IMR-90 (cell line): Measurements from ENCODE around the gene AKT2. TPM values are rescaled to one million over a fixed set of nuclear protein-coding genes. Genes with fewer than 3 reads are reported as not detected.
A peak's percentile ranks its signal among the peaks of the same experiment; 100 is the strongest.

ENCODE experiments used
- ATAC-seq: fragments of 200-7000 bp; cut with Tn5 transposase; 2 replicates; pipeline ENCODE4 v1.9.1; 2020; ENCODE audit warnings: low read depth, mild to moderate bottlenecking, moderate library complexity
- BruUV-seq: library from RNA; stranded (reverse); fragments of 400-500 nt; replicated peaks from 2 replicates; lab custom pipeline; 2021; lab: Mats Ljungman, UMichigan
- CTCF ChIA-PET: fragments of 300-600 bp; formaldehyde crosslinking; extraction: SDS; loops from one replicate; lab custom pipeline; 2021; ENCODE audit warnings: antibody characterized with exemption; lab: Yijun Ruan, JAX
- POLR2A ChIA-PET: fragments of 300-600 bp; sonication (Branson Sonifier 250); formaldehyde crosslinking; loops from one replicate; lab custom pipeline; 2022; ENCODE audit warnings: antibody characterized with exemption; ENCODE audit not compliant: unreplicated experiment; lab: Charles Lee
- DNase-seq: peaks from one replicate; pipeline ENCODE4 v3.0.0; 2013
- H2AFZ ChIP-seq: replicated peaks from 2 replicates; pipeline ENCODE3; 2013; ENCODE audit warnings: low read length, mild to moderate bottlenecking; ENCODE audit not compliant: poor library complexity
- H2AK5ac ChIP-seq: 2 replicates; pipeline ENCODE4 v1.6.1; 2013; ENCODE audit warnings: low read depth, low read length, inconsistent platforms
- H2AK9ac ChIP-seq: replicated peaks from 2 replicates; pipeline ENCODE3; 2013; ENCODE audit warnings: mild to moderate bottlenecking, low read depth, low read length, moderate library complexity; ENCODE audit not compliant: poor library complexity
- H2BK120ac ChIP-seq: 2 replicates; pipeline ENCODE4 v1.6.1; 2013; ENCODE audit warnings: low read depth, low read length, inconsistent platforms
- H2BK15ac ChIP-seq: 3 replicates; pipeline ENCODE4 v1.6.1; 2013; ENCODE audit warnings: low read depth, low read length, inconsistent platforms
- H2BK20ac ChIP-seq: 2 replicates; pipeline ENCODE4 v1.6.1; 2013; ENCODE audit warnings: low read depth, mild to moderate bottlenecking, inconsistent platforms, low read length, moderate library complexity
- H2BK5ac ChIP-seq: 2 replicates; pipeline ENCODE4 v1.6.1; 2013; ENCODE audit warnings: mild to moderate bottlenecking, low read depth, low read length, inconsistent platforms; ENCODE audit not compliant: poor library complexity, severe bottlenecking
- H3K14ac ChIP-seq: replicated peaks from 2 replicates; pipeline ENCODE4 v1.6.1; 2013; ENCODE audit warnings: low read depth, low read length, inconsistent platforms
- H3K18ac ChIP-seq: 2 replicates; pipeline ENCODE4 v1.6.1; 2013; ENCODE audit warnings: low read depth, low read length, control low read depth
- H3K23ac ChIP-seq: 2 replicates; pipeline ENCODE4 v1.6.1; 2013; ENCODE audit warnings: low read depth, low read length, inconsistent platforms
- H3K27ac ChIP-seq: 2 replicates; pipeline ENCODE4 v1.5.1; 2013; ENCODE audit warnings: mild to moderate bottlenecking, control low read depth, low read length; ENCODE audit not compliant: insufficient read depth
- H3K27me3 ChIP-seq: 2 replicates; pipeline ENCODE4 v1.6.1; 2013; ENCODE audit warnings: low read length; ENCODE audit not compliant: control insufficient read depth, insufficient read depth
- H3K36me3 ChIP-seq: 2 replicates; pipeline ENCODE4 v1.6.1; 2013; ENCODE audit warnings: low read length, mixed read lengths; ENCODE audit not compliant: control insufficient read depth, insufficient read depth
- H3K4ac ChIP-seq: 2 replicates; pipeline ENCODE4 v1.6.1; 2013; ENCODE audit warnings: low read depth, low read length, inconsistent platforms
- H3K4me1 ChIP-seq: 2 replicates; pipeline ENCODE4 v1.6.1; 2013; ENCODE audit warnings: low read length, mixed read lengths; ENCODE audit not compliant: control insufficient read depth, insufficient read depth
- H3K4me2 ChIP-seq: 2 replicates; pipeline ENCODE4 v1.6.1; 2013; ENCODE audit warnings: low read depth, mild to moderate bottlenecking, control low read depth, low read length, moderate library complexity
- H3K4me3 ChIP-seq: 2 replicates; pipeline ENCODE4 v1.5.1; 2013; ENCODE audit warnings: low read depth, mild to moderate bottlenecking, control low read depth, low read length, moderate library complexity; ENCODE audit not compliant: insufficient read depth
- H3K56ac ChIP-seq: 2 replicates; pipeline ENCODE4 v1.6.1; 2013; ENCODE audit warnings: low read length, inconsistent platforms; ENCODE audit not compliant: insufficient read depth; ENCODE audit errors: extremely low read depth
- H3K79me1 ChIP-seq, 2 experiments: 2 replicates each; pipeline ENCODE4 v1.6.1; 2013; ENCODE audit warnings: low read length in 2 of 2, inconsistent platforms in 1 of 2, low read depth in 1 of 2
- H3K9ac ChIP-seq: 2 replicates; pipeline ENCODE4 v1.6.1; 2013; ENCODE audit warnings: low read depth, low read length, control low read depth
- H3K9me1 ChIP-seq: 2 replicates; pipeline ENCODE4 v1.6.1; 2013; ENCODE audit warnings: low read length, inconsistent platforms; ENCODE audit not compliant: insufficient read depth
- H3K9me3 ChIP-seq: 2 replicates; pipeline ENCODE4 v1.6.1; 2013; ENCODE audit warnings: low read length; ENCODE audit not compliant: control insufficient read depth, insufficient read depth
- H4K20me1 ChIP-seq: 2 replicates; pipeline ENCODE4 v1.6.1; 2013; ENCODE audit warnings: low read length, inconsistent platforms; ENCODE audit not compliant: insufficient read depth
- H4K5ac ChIP-seq: 2 replicates; pipeline ENCODE4 v1.6.1; 2013; ENCODE audit warnings: mild to moderate bottlenecking, low read depth, low read length, control low read depth
- H4K8ac ChIP-seq, 2 experiments: 2 replicates each; pipeline ENCODE4 v1.6.1; 2013; ENCODE audit warnings: low read depth in 2 of 2, low read length in 2 of 2, control low read depth in 1 of 2, inconsistent platforms in 1 of 2
- H4K91ac ChIP-seq: 2 replicates; pipeline ENCODE4 v1.6.1; 2013; ENCODE audit warnings: low read depth, low read length, inconsistent platforms; ENCODE audit not compliant: insufficient read depth
- POLR2A ChIP-seq: IDR thresholded peaks from 2 replicates; pipeline ENCODE4 v1.6.1; 2012; ENCODE audit warnings: mild to moderate bottlenecking, low read depth, low read length
- RFX5 ChIP-seq: IDR thresholded peaks from 2 replicates; pipeline ENCODE4 v1.8.0; 2012; ENCODE audit warnings: low read depth, mild to moderate bottlenecking, low read length, moderate library complexity
- WGBS, 2 experiments: methylation state at CpG; one replicate each; pipeline versions ENCODE4 v1.1.5 to v1.1.7; 2013; ENCODE audit warnings: missing lambda C conversion rate in 2 of 2; ENCODE audit not compliant: insufficient read length in 1 of 2; ENCODE audit errors: extremely low coverage in 2 of 2; 5-methylcytosine and 5-hydroxymethylcytosine counted together
- dilution Hi-C: fragments of 300-500 bp; cut with HindIII; formaldehyde crosslinking; loops from one replicate; pipeline ENCODE4 v1.14.3; 2018; ENCODE audit warnings: low sequenced_read_pairs; ENCODE audit not compliant: unreplicated experiment
- in situ Hi-C: fragments of 300-500 bp; cut with MboI; formaldehyde crosslinking; loops from 3 replicates; pipeline ENCODE4 v1.14.3; 2019; ENCODE audit warnings: low sequenced_read_pairs, inconsistent platforms, mixed read lengths
- intact Hi-C: fragments of 100-400 bp; cut with micrococcal nuclease; formaldehyde crosslinking; loops from 2 replicates; pipeline ENCODE4 v1.10.0; 2022
- polyA plus RNA-seq, 3 experiments: library from polyadenylated mRNA; depleted of rRNA; stranded (reverse); fragments of >200 nt; gene quantifications; 2 replicates each; pipeline ENCODE4 v1.2.3, GENCODE V29; 2012; ENCODE audit warnings: low replicate concordance in 1 of 3
- total RNA-seq: library from RNA; depleted of rRNA; stranded (reverse); fragments of >200 nt; gene quantifications from 2 replicates; pipeline ENCODE4 v1.2.3, GENCODE V29; 2012
- TF ChIP-seq, protein P1 (sequence below): conservative IDR thresholded peaks from 2 replicates; pipeline ENCODE4 v1.5.1; 2012; ENCODE audit warnings: mild to moderate bottlenecking, low read depth, low read length, improper control_type of control experiment

The AKT2 gene
- total and polyA plus RNA-seq, 2 of the 4 experiments (the other 2 are of a cell fraction): 61.5 to 104 TPM

DNA sequence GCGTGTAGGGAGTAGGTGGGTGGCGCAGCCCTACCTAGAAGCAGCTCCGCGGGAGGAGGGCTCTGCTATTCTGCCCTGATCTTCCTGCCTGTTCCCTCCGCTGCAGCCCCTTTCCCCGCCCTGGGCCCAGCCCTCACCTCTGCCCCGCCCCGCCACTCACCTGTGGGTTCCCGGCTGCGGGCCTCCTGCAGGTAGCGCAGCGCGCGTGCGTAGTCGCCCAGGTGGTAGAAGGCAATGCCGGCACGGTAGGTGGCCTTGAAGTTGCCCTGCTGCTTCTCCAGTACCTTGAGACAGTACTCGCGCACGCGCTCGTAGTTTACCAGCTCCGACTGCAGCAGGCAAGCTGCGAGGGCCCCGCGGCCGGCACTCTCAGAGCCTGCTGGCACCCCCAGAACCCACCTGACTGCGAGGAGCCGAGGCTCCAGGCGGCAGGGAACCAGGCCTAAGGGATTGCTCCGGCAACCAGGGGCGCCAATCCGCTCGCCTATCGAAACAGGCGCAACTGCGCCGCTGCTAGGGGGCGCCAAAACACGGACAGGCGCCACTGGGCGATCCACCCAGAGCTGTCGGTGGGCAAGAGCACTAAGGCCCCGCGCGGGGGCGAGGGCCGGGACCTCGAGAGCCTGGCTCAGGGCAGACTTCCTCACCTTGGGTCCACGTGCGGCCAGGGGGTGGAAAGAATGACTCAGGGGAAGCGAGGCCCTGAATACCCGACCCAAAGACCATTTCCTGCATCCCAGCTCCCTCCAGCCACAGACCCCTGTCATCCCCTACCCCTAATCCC is 67.9 kb downstream of the AKT2 start:
- Histone ChIP-seq H2BK120ac (no peak overlapping the region), H3K27me3 (peaks cover 15% of the 10 kb centered on the region), H3K27ac (no peak overlapping the region), H3K14ac (no peak overlapping the region), H3K18ac (no peak overlapping the region), H3K4me1 (no peaks in the 10 kb centered on the region), H3K4me3 (no peak overlapping the region), H2BK15ac (no peak overlapping the region), H4K20me1 (no peaks in the 10 kb centered on the region), H3K4ac (no peak overlapping the region), H3K4me2 (no peak overlapping the region), H4K5ac (no peak overlapping the region), H3K9me1 (peaks cover 11% of the 10 kb centered on the region), H4K8ac (no peak overlapping the region), H3K9me3 (no peaks in the 10 kb centered on the region), H3K56ac (no peak overlapping the region), H3K79me1 (no peaks in the 10 kb centered on the region), H3K23ac (no peak overlapping the region), H2BK5ac (no peak overlapping the region), H2AK5ac (no peak overlapping the region), H2BK20ac (no peak overlapping the region), H3K36me3 (peaks cover 9% of the 10 kb centered on the region; the same call in 1 of the 2 replicates), H3K9ac (no peak overlapping the region), H2AFZ (peak overlapping the region; percentile 63), H2AK9ac (no peak overlapping the region), H4K91ac (no peak overlapping the region)
- dilution Hi-C loops (no loop called here), in situ Hi-C loops (no loop called here), intact Hi-C loops (no loop called here)
- BruUV-seq: no TSS peak
- CTCF ChIA-PET: no interaction called here
- DNase-seq (no peak), ATAC-seq (no peak)
- TF ChIP-seq, protein P1, sequence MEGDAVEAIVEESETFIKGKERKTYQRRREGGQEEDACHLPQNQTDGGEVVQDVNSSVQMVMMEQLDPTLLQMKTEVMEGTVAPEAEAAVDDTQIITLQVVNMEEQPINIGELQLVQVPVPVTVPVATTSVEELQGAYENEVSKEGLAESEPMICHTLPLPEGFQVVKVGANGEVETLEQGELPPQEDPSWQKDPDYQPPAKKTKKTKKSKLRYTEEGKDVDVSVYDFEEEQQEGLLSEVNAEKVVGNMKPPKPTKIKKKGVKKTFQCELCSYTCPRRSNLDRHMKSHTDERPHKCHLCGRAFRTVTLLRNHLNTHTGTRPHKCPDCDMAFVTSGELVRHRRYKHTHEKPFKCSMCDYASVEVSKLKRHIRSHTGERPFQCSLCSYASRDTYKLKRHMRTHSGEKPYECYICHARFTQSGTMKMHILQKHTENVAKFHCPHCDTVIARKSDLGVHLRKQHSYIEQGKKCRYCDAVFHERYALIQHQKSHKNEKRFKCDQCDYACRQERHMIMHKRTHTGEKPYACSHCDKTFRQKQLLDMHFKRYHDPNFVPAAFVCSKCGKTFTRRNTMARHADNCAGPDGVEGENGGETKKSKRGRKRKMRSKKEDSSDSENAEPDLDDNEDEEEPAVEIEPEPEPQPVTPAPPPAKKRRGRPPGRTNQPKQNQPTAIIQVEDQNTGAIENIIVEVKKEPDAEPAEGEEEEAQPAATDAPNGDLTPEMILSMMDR: peak; percentile 27; the same call in 1 of the 2 replicates
- no peak for TF ChIP-seq POLR2A
- no peak for TF ChIP-seq RFX5
- WGBS, 2 experiments: 14% methylated on average over 28 of the region's 54 CpGs; no CpG with 5 or more reads in 1 of the 2 experiments
- POLR2A ChIA-PET: no interaction called here
